Activated T-cell treated with anti-CD3 and anti-CD28 coated beads, Interleukin-2, amount 50 U/mL, for 48 hours (primary cell): ENCODE results near the gene ARHGEF7.

ENCODE experiments used
- DNase-seq, 2 experiments: peaks; one replicate each; pipeline ENCODE4 v3.0.0-alpha.2; 2020

The ARHGEF7 gene

DNA sequence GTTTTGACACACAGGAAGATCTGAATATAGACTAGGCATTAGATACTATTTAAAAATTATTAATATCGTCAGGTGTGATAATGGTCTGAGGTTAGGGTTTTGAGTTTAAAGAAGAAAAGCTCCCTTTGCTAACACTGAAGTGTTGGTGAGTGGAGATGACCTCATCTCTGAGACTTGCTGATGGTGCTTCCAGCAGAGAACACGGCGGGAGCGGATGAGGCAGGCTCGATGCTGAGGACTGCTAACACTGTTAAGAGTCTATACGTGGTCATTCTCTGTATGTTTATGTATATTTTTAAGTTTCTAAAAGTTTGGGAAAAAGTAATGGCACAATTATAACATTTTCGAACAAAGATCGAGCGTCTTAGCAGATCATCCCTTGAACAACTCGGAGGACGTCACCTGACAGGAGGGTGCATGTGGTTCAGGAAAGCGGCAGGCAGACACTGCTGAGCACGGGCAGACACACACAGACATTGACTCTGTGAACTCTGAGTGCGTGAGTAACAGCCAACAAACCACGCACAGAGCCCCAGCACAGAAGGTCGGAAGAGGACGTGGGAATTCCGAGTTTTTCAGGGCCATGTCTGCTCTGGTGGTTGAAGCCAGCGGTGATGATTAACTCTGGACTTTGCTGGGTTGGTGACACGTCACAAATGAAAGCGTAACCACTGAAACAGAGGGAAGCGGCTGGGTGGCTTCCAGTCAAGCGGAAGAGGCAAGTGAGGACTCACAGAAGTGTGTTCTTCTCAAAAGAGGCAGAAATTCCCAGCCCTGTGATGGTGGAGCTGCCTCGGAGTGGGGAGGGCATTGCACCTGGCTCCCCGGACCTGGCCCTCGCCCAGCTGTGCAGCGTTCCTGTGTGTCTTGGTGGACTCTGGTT lies 113.4 kb downstream of the ARHGEF7 start:
- DNase-seq = no peak

DNA sequence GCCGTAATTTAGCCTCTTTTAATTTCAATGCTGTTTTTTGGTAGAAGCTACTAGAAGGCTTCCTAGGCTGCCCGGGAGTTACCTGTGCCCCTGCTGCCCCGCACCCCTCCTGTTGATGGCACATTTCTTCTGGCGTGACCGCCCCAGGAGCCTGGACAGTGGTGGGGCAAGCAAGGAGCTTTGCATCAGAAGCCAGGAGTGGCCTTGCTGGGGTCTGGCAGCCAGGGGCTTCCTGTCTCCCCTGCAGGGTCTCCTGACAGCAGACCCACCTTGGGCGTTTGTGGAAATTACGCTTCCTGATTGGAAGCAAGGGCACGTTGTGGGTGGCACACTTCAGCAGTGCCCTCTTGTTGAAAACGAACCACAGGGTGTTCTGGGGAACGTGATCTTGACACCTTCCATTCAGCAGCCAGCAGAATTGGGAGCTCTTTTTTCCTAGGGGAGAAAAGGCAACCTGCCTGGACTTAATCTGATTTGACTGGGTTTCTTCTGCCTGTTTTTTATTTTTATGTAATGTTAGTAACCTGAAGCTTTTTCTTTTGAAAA lies 115.3 kb downstream of the ARHGEF7 start:
- no peak for DNase-seq

DNA sequence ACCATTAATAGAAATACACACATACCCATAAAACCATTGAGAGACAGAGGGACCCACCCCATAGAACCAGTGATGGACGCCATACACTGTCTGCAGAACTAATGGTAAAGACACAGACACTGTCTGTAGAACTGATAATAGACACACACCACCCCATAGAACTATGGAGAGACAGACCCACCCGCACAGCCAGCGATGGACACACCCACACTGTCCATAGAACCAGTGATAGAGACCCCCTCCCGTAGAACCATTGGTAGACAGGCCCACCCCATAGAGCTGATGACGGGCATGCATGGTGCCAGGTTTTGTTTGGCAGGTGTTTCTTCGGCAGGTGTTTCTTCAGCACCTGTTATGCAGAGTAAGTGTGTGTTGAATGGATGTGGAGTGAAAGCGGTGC lies 117.1 kb downstream of the ARHGEF7 start:
- DNase-seq = no peak

GRCh38 chr13:111233080-111233479 lies 118.0 kb downstream of the ARHGEF7 start:
- DNase-seq = no peak

DNA sequence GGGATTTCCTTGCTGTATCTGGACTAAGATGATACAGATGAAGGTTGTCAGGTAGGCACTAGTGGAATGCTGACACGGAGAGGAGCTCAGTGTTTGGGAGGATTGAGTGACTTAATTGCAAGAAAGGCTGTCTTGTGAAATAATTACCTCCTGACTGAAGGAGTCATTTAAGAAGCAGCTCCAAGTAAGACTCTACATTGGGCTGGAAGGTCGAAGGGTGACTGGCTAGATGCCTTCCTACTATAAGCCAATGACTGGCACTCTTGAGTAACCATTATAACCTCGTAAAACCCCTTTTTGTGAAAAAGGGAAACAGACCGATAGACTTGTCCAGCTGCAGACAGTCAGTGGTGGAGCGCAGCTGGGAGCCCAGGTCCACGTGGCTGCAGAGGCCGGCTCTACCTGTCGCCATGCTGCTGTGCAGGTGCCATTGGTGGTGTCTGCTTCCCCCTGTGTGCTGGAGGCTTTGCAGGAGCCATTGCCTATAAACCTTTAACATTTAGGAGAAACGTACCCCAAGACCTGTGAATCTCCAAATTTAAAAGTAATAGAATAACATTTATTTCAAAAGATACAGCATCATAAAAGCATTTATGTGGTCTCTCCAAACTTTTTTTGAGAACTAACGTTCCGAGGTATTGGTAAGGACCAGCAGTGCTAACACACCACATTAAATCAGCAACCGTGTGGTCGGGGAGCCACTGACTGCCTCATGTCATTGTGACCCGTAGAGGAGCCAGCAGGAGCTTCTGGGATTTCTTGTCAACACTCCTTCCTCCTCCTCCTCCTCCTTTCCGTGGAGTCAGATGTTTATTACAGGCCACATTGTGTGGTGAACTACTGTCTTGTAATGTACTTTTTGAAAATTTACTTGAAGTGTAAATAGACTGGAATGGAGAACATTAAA lies 124.9 kb downstream of the ARHGEF7 start:
- DNase-seq = no peak

DNA sequence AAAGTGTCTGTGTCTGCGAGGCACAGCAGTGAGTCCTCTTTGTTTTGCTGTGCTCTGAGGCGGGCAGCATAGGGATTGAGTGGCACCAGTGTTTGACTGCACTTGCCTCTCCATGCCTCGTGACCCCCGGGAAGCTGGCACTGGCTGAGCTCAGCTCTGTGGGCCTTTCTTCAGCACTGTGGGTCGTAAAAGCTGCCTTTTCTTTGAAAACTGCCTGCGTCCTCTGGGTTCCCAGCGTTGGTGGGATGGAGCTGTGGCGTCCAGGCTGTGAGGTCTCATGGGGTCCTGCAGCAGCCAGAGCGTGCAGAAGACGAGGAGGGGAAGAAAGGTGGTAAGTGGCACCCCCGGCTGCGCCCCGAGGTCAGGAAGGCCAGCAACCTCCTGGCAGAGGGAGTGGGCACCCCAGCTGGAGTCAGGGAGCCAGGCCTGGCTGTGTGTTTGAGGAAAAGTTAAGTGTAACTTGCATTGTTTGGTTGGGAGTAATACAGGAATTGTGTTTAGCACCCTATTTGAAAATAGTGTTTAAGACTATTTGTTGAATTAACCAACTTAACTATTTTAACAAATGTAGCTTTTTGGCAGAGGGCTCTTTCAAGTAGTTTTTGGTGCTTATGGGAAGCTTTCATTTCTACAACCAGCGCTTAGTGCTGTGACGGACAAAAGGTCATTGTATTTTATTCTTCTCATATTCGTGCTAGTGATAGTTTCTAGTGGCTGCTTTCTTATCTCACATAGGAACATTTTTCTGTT lies 126.1 kb downstream of the ARHGEF7 start:
- DNase-seq = no peak

GRCh38 chr13:111241862-111242261 lies 126.8 kb downstream of the ARHGEF7 start:
- no peak for DNase-seq

DNA sequence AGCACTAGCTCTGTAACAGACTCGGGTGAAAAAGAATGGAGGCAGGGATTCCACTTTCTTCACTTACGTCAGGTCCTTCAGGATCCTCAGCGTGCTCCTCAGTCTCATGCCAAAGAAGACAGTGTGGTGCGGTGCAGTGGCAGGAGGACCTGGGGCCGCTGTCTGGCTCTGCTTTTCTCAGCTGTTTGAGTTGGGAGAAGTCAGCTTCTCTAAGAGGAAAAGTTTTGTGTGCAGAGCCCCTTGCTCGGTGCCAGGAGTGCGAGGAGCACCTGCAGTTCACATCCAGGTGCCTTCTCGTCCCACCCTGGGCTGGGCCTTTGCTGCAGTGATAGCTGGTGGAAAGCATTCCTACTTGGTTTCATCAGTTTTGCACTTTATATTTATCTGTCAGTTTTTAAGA lies 127.5 kb downstream of the ARHGEF7 start:
- DNase-seq = no peak

GRCh38 chr13:111243981-111244380 lies 128.9 kb downstream of the ARHGEF7 start:
- no peak for DNase-seq

- DNase-seq = no peak
These were observed 130.7 kb downstream of the ARHGEF7 start for GRCh38 chr13:111245576-111246384.

GRCh38 chr13:111247552-111247951 lies 132.4 kb downstream of the ARHGEF7 start:
- DNase-seq = no peak

DNA sequence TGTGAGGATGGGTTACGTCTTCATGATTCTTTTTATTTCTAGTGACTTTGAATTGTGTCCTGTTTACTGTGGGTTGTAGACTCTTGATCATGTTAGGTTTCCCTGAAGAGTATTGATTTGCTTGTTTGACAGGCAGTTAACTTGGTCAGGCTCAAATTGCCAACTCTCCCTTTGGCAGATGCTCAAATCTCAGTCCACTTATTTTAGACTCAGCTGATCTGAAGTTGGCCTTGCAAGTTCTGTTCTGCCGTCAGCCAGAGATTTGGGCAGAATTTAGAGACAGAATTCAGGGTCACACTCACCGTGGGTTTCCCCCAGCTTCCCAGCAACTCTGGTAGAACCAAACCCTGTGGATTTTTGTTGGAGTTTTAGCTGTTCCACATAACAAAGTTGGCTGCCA lies 133.7 kb downstream of the ARHGEF7 start:
- DNase-seq = no peak

GRCh38 chr13:111249637-111250360 lies 134.7 kb downstream of the ARHGEF7 start:
- no peak for DNase-seq

GRCh38 chr13:111251646-111252445 lies 136.7 kb downstream of the ARHGEF7 start:
- DNase-seq = no peak

GRCh38 chr13:111252446-111253364 lies 137.6 kb downstream of the ARHGEF7 start:
- DNase-seq = no peak

DNA sequence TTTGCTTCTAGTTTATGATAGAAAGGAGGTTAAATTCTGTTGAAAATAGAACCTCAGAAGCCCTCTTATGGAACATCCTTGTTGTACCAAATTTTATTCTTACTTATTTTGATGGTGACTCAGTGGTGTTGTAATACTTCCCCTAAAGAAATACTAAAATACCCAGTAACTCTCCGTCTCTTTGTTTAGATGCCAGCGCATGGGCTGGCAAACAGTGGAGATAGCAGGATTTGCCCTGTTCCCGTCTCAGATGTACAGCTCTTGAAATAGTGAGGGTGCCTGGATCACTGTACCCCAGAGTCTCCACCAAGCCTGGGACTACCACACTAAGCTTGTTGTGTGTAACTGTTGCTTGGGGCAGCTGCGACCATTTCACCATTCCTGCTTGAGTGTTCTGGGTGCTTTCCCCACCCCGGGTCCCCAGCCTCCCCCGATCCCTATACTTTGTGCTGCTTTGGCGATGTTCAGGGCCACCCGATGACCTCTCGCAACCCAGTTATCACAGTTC lies 138.3 kb downstream of the ARHGEF7 start:
- DNase-seq = no peak

DNA sequence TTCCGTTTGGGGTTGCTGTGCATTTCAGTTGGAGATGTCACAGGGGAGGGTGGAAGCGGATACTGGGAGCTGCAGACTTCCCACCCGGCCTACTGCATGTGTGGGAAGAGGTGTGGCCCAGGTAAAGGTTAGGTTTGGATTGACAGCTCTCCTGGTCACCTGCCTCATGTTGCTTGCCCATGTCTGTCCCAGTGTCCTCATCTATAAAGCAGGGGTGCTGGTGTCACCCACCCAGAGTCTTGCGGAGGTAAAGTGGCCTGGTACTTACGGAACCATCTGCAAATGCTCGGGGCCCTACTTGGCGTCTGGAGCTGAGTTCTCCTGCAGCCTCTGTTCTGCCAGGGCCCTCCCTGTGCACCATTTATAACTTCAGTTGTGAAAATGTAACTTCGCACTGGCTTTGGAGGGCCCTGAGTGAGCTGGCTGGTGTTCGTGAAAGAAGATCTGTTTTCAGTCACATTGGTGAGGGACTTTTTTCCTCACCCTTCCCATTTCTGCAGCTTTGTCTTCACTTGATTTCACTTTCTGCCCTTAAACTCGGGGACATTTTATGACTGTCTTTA lies 140.2 kb downstream of the ARHGEF7 start:
- DNase-seq = no peak

DNA sequence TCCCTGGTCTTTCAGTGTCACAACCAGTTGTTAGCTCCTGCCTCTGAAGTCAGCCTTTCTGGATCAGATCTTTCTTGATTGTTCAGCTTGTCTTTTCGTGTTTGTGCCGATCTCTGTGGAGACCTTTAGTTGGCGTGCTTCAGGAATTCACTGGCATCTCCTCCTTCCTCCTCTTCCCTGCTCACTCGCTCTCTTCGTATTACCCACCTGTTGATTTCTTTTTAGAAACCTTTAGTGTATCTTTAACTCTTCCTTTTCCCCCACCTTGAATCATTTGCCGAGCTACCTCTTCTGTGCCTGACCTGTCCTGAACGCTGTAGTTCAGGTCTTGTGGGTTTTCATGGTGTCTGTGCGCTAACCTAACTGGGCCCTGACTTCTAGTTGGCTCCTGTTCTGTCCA lies 141.3 kb downstream of the ARHGEF7 start:
- DNase-seq = no peak

GRCh38 chr13:111256946-111257345 lies 141.8 kb downstream of the ARHGEF7 start:
- no peak for DNase-seq
